Measurements from ENCODE around the gene CERS6.

GRCh38 chr2:168552450-168552856 is 96.4 kb downstream of the CERS6 start:
- TF ChIP-seq GATA3 (IDR thresholded peaks at IDR 0.05; ENCODE audit: low read depth, low read length) (no peak), GATA2 (IDR thresholded peaks at IDR 0.05; ENCODE audit: low read depth, low read length) (no peak)
